Spleen (tissue), 7 donors: Measurements from ENCODE around the gene NMRK2.

Experiments used
- POLR2A ChIP-seq, 3 donors: fragments of 450-650 bp; IDR thresholded peaks; one replicate each; pipeline ENCODE4 v1.5.1; 2017; ENCODE audit warnings: antibody characterized with exemption in 3 of 3, mild to moderate bottlenecking in 1 of 3
- POLR2AphosphoS5 ChIP-seq, 3 donors: sonication (generic); formaldehyde crosslinking; IDR thresholded peaks; one replicate each; pipeline ENCODE4 v1.5.1; 2017; ENCODE audit warnings: antibody characterized with exemption in 3 of 3
- TF ChIP-seq, protein P1 (sequence below), 11 experiments: fragments of 200-600 bp in 7 of 11; fragments of 450-650 bp in 4 of 11; sonication (generic) in 4 of 11; IDR thresholded peaks in 8 of 11; conservative IDR thresholded peaks in 3 of 11; 1 replicate in 7 of 11; 2 replicates in 4 of 11; pipeline versions ENCODE4 v1.4.0 to v1.8.0; 2016 to 2021; ENCODE audit warnings: antibody characterized with exemption in 11 of 11, inconsistent platforms in 4 of 11, mild to moderate bottlenecking in 1 of 11
- donor health status: DM: no; HTN: no; CAD: no; lungs with moderate emphysema.
- donor health status: DM: no; HTN: no; CAD: no.
- donor health status: DM: no; HTN: no; CAD: no.

DNA sequence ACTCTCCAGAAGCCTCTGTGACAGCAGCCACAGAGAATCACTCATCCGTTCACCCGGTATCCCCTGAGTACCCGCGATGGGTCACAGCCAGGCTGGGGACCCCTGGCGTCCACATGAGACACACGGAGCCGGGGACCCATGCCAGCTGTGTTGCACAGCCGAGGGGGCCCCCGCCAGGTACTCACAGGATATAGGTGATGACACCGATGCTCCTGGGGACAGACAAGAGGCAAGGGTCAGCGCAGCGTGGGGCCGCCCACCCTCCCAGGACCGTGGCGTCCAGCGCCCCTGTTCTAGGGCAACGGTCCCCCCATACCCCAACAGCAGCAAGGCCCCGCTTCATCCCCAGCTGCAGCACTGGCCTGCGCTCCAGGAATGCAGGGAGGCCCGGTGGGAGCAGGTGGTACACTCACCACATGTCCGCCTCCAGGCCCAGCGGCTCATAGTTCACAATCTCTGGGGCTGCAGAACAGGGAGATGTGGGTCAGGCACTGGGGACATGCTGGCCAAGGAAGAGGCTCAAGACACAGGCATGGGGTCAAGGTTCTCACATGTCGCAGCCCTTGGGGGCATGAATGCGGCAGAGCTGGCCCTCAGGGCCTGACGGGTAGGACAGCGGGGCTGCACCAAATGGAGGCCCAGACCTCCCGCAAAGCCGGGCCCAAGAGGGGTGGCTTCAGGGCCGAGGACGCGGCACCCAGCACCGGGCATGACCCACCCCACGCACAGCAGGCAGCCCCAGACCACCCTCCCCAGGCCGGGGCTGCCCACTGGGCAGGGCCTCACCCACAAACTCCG is 30.8 kb downstream of the NMRK2 start:
- TF ChIP-seq POLR2A (IDR thresholded peaks at IDR 0.05) = no peak
- TF ChIP-seq, protein P1, sequence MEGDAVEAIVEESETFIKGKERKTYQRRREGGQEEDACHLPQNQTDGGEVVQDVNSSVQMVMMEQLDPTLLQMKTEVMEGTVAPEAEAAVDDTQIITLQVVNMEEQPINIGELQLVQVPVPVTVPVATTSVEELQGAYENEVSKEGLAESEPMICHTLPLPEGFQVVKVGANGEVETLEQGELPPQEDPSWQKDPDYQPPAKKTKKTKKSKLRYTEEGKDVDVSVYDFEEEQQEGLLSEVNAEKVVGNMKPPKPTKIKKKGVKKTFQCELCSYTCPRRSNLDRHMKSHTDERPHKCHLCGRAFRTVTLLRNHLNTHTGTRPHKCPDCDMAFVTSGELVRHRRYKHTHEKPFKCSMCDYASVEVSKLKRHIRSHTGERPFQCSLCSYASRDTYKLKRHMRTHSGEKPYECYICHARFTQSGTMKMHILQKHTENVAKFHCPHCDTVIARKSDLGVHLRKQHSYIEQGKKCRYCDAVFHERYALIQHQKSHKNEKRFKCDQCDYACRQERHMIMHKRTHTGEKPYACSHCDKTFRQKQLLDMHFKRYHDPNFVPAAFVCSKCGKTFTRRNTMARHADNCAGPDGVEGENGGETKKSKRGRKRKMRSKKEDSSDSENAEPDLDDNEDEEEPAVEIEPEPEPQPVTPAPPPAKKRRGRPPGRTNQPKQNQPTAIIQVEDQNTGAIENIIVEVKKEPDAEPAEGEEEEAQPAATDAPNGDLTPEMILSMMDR (IDR thresholded peaks at IDR 0.05 in 8 of 11, conservative IDR thresholded peaks at IDR 0.05 in 3 of 11) = no peak
- TF ChIP-seq POLR2AphosphoS5 (IDR thresholded peaks at IDR 0.05) = no peak
